Measurements from ENCODE around the gene AKR1D1.

Gene AKR1D1

GRCh38 chr7:138167222-138167621 is 91.0 kb downstream of the AKR1D1 start:
- DNase-seq (ENCODE audit: low read depth), result no peak

DNA sequence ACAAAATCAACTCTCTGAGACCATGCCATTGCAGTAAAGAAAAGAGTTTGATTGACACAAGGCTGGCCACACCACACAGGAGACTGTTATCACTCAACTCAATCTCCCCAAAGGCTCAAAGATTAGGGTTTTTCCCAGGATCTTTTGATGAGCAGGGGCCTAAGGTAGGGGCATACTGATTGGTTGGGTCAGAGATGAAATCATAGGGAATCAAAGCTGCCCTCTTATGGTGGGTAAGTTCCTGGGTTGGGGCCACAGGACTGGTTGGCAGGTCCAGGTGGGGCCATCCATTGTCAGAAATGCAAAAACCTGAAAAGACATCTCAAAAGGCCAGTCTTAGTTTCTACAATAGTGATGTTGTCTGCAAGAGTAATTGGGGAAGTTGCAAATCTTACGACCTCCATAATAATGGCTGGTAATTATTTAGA is 91.6 kb downstream of the AKR1D1 start:
- DNase-seq (ENCODE audit: low read depth), result no peak

Data from stromal cell of bone marrow (primary cell).